Activated CD8-positive, alpha-beta T cell treated with anti-CD3 and anti-CD28 coated beads for 36 hours (primary cell): ENCODE results near the gene TMEM131. TPM values are rescaled to one million over a fixed set of nuclear protein-coding genes. Genes with fewer than 3 reads are reported as not detected.

Experiments
- ATAC-seq: fragments of 200-7000 bp; cut with Tn5 transposase; one replicate; pipeline ENCODE4 v1.10.0; 2021; ENCODE audit warnings: mild to moderate bottlenecking, moderate library complexity
- CTCF ChIA-PET: fragments of 350-600 bp; sonication (Branson Sonifier 250); formaldehyde crosslinking; loops from one replicate; lab custom pipeline; 2021; ENCODE audit warnings: antibody characterized with exemption; lab: Charles Lee
- POLR2A ChIA-PET: fragments of 350-600 bp; sonication (Branson Sonifier 250); formaldehyde crosslinking; loops from one replicate; lab custom pipeline; 2021; ENCODE audit warnings: antibody characterized with exemption; lab: Charles Lee
- DNase-seq: peaks from one replicate; pipeline ENCODE4 v3.0.0-alpha.2; 2020
- H3K27ac Mint-ChIP-seq: one replicate; pipeline ENCODE4 v1.8.0; 2021; ENCODE audit warnings: mild to moderate bottlenecking, mixed read lengths
- H3K27me3 Mint-ChIP-seq: one replicate; pipeline ENCODE4 v1.8.0; 2021; ENCODE audit warnings: mixed read lengths
- H3K36me3 Mint-ChIP-seq: one replicate; pipeline ENCODE4 v1.8.0; 2021; ENCODE audit warnings: low read depth, mixed read lengths
- H3K4me1 Mint-ChIP-seq: one replicate; pipeline ENCODE4 v1.8.0; 2021; ENCODE audit warnings: low read depth, mixed read lengths
- H3K4me3 Mint-ChIP-seq: one replicate; pipeline ENCODE4 v1.8.0; 2021; ENCODE audit warnings: mild to moderate bottlenecking, moderate library complexity, mixed read lengths
- H3K9me3 Mint-ChIP-seq: one replicate; pipeline ENCODE4 v1.8.0; 2021; ENCODE audit warnings: mixed read lengths
- intact Hi-C: fragments of 100-400 bp; cut with micrococcal nuclease; formaldehyde crosslinking; loops from one replicate; pipeline ENCODE4 v1.10.0; 2022
- total RNA-seq, 2 experiments: library from RNA; stranded (reverse); gene quantifications; one replicate each; pipeline ENCODE4 v1.2.3, GENCODE V29; 2021
- TF ChIP-seq, protein P1 (sequence below): fragments of 200-600 bp; IDR thresholded peaks from one replicate; pipeline ENCODE4 v1.8.0; 2022; ENCODE audit warnings: antibody characterized with exemption, mild to moderate bottlenecking

The TMEM131 gene
- total RNA-seq, 2 experiments from 2014 or later, result 24.2 to 27.4 TPM

DNA sequence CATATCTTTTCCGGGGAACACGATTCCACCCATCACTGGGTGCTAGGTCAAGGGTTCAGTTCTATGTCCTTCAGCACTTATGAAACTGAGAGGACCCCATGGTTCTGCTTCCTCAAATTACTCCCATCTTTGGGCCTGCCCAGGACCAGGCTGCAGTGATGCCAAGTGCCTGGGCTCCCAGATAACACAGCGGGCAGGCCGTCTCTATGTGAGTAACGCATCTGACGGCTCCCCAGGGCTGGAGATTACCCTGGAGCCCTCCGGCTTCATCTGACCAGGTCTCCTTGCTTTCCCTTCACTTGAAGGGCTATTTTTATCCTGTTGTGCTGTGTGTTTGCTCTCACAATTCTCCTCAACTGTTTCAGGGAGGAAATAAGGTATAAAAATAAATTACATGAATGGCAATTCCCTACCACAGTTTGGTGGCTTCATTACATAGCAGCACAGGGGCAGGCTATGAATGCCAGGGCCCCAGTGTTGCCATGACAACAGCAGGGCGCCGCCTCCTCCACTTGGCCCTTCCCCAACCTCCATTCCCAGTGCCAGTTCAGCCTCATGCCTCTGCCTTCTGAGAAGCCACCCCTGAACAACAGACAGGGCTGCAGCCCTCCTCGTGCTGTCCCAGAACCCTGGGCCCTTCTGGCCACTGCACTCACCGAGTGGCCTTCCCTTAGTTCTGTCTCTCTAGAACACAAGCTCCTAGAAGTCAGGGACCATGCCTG is 25.4 kb upstream of the TMEM131 start:
- no peak for DNase-seq
- Mint-ChIP-seq H3K27ac (no peak overlapping the region), H3K9me3 (no peaks in the 10 kb centered on the region), H3K36me3 (no peaks in the 10 kb centered on the region), H3K27me3 (peaks cover 4% of the 10 kb centered on the region), H3K4me3 (no peak overlapping the region), H3K4me1 (peaks cover 2% of the 10 kb centered on the region)
- ChIA-PET POLR2A (no interaction called here), CTCF (no interaction called here)
- TF ChIP-seq, protein P1, sequence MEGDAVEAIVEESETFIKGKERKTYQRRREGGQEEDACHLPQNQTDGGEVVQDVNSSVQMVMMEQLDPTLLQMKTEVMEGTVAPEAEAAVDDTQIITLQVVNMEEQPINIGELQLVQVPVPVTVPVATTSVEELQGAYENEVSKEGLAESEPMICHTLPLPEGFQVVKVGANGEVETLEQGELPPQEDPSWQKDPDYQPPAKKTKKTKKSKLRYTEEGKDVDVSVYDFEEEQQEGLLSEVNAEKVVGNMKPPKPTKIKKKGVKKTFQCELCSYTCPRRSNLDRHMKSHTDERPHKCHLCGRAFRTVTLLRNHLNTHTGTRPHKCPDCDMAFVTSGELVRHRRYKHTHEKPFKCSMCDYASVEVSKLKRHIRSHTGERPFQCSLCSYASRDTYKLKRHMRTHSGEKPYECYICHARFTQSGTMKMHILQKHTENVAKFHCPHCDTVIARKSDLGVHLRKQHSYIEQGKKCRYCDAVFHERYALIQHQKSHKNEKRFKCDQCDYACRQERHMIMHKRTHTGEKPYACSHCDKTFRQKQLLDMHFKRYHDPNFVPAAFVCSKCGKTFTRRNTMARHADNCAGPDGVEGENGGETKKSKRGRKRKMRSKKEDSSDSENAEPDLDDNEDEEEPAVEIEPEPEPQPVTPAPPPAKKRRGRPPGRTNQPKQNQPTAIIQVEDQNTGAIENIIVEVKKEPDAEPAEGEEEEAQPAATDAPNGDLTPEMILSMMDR, result no peak
- ATAC-seq, result no peak
- intact Hi-C loops, result no loop called here

DNA sequence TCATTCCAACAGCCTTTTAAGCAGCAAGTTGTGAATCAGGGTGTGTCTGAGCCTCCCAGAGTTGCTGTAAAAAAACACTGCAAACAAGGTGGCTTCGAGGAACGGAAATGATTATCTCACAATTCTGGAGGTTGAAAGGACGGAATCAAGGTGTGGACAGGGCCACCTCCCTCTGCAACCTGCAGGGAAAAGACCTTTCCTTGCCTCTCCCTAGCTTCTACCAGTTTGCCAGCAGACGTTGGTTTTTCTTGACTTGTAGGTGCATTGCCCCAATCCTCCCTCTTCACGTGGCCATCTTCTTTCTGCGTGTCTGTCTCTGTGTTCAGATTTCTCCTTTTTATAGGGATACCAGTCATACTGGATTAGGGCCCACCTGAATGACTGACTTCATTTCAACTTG is 24.8 kb upstream of the TMEM131 start:
- no peaks in the 10 kb centered on the region for H3K9me3 Mint-ChIP-seq
- H3K27me3 Mint-ChIP-seq, result peaks cover 3% of the 10 kb centered on the region
- intact Hi-C loops, result no loop called here
- no peaks in the 10 kb centered on the region for H3K36me3 Mint-ChIP-seq
- no peak for ATAC-seq
- H3K27ac Mint-ChIP-seq, result no peak overlapping the region
- CTCF ChIA-PET, result no interaction called here
- DNase-seq, result no peak
- TF ChIP-seq, protein P1, result no peak
- H3K4me3 Mint-ChIP-seq, result no peak overlapping the region
- no peaks in the 10 kb centered on the region for H3K4me1 Mint-ChIP-seq
- POLR2A ChIA-PET, result no interaction called here

DNA sequence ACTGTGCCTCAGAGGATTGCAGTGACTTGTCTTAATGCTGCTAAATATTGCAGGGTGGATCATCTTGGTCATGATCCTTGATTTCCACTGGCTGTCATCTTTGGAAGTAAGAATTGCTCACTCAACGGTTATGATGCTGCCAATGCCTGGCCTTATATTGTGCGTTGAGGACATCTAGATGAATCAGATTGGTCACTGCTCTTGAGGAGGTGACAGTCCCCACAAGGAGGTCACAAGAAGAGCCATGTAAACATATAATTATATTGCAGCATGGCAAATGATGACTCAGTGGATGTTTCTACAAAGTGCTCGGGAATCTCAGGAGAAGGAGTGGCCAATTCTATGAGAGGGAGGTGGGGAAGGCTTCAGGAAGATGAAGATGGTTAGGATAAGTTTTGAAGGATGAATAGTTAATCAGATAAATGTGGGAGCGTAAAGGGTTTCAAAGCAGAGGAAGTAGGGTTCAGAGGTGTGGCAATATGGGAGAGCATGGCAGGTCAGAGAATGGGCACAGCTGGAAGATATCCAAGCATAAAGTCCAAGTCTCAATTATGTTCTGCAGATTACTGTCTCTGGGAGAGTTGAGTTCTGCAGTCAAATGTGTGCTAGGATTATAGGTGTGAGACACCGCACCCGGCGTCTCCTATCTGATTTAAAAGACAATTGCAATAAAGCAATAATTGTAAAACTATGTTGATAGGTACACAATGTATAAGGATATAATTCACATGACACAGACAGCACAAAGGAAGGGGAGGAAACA is 21.3 kb upstream of the TMEM131 start:
- Mint-ChIP-seq H3K27ac (no peak overlapping the region), H3K4me3 (no peak overlapping the region), H3K4me1 (peaks cover 17% of the 10 kb centered on the region), H3K27me3 (peaks cover 1% of the 10 kb centered on the region), H3K9me3 (no peaks in the 10 kb centered on the region), H3K36me3 (no peaks in the 10 kb centered on the region)
- DNase-seq (no peak), ATAC-seq (no peak)
- intact Hi-C loops, result no loop called here
- CTCF ChIA-PET, result no interaction called here
- POLR2A ChIA-PET, result no interaction called here
- TF ChIP-seq, protein P1, result no peak

DNA sequence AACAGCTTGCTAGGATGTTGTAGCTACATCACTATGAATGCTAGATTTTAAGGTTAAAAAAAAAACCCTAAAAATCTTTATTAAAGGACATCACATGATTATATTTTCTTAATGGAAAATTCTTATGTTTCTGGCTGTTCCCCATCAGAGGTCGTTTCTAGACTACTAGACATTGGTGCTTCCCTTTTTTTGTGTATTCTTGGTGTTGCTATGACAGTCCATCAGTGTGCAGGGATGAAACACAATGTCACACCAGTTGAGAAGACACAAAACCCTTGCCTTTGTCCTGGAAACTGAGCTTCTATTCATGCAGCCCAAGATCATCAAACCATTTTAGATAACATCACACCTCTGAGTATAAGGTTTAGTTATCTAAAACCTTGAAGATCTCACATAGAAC is 19.9 kb upstream of the TMEM131 start:
- TF ChIP-seq, protein P1, result no peak
- ChIA-PET POLR2A (no interaction called here), CTCF (no interaction called here)
- ATAC-seq (no peak), DNase-seq (no peak)
- intact Hi-C loops, result no loop called here
- no peak overlapping the region for H3K4me3 Mint-ChIP-seq
- H3K9me3 Mint-ChIP-seq, result peaks cover 1% of the 10 kb centered on the region
- peaks cover 20% of the 10 kb centered on the region for H3K4me1 Mint-ChIP-seq
- no peaks in the 10 kb centered on the region for H3K36me3 Mint-ChIP-seq
- no peak overlapping the region for H3K27ac Mint-ChIP-seq
- H3K27me3 Mint-ChIP-seq, result peaks cover 1% of the 10 kb centered on the region

DNA sequence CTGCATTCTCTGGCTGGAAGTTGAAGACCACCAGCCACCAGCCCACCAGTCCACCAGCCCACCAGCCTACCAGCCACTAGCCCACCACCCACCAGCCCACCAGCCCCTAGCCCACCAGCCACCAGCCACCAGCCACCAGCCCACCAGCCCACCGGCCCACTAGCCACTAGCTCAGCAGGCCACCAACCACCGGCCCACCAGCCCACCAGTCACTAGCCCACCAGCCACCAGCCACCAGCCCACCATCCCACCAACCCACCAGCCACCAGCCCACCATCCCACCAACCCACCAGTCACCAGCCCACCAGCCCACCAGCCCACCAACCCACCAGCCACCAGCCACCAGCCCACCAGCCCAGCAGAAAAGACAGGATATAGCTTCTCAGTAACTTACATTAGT is 18.6 kb upstream of the TMEM131 start:
- Mint-ChIP-seq H3K27me3 (peaks cover 1% of the 10 kb centered on the region), H3K36me3 (no peaks in the 10 kb centered on the region), H3K27ac (no peak overlapping the region), H3K9me3 (peaks cover 1% of the 10 kb centered on the region), H3K4me1 (peaks cover 26% of the 10 kb centered on the region), H3K4me3 (no peak overlapping the region)
- no peak for DNase-seq
- TF ChIP-seq, protein P1, result no peak
- intact Hi-C loops, result no loop called here
- ATAC-seq, result no peak
- ChIA-PET CTCF (no interaction called here), POLR2A (no interaction called here)
